Stomach smooth muscle (tissue), 2 donors: ENCODE measurements around the gene ERLIN1.

Experiments
- H3K27ac ChIP-seq: one replicate; pipeline ENCODE4 v1.7.0; 2013; ENCODE audit warnings: mild to moderate bottlenecking, low read length, inconsistent platforms
- H3K27me3 ChIP-seq, 2 donors: one replicate each; pipeline ENCODE4 v1.7.0; 2013; ENCODE audit warnings: low read length in 2 of 2; ENCODE audit not compliant: insufficient read depth in 2 of 2, control insufficient read depth in 1 of 2
- H3K36me3 ChIP-seq, 2 donors: one replicate each; pipeline ENCODE4 v1.7.0; 2013; ENCODE audit warnings: low read length in 2 of 2; ENCODE audit not compliant: control insufficient read depth in 2 of 2, insufficient read depth in 2 of 2
- H3K4me1 ChIP-seq: one replicate; pipeline ENCODE4 v1.7.0; 2013; ENCODE audit warnings: low read length; ENCODE audit not compliant: control insufficient read depth, insufficient read depth
- H3K4me3 ChIP-seq, 2 donors: one replicate each; pipeline ENCODE4 v1.7.0; 2013; ENCODE audit warnings: low read length in 2 of 2
- H3K9ac ChIP-seq, 2 donors: one replicate each; pipeline ENCODE4 v1.7.0; 2013; ENCODE audit warnings: low read length in 2 of 2, mild to moderate bottlenecking in 1 of 2
- H3K9me3 ChIP-seq, 2 donors: one replicate each; pipeline ENCODE4 v1.7.0; 2013; ENCODE audit warnings: low read length in 2 of 2; ENCODE audit not compliant: control insufficient read depth in 2 of 2
- donor health status: healthy.
- donor health status: Pancreatic carcinoma.

Gene ERLIN1

DNA sequence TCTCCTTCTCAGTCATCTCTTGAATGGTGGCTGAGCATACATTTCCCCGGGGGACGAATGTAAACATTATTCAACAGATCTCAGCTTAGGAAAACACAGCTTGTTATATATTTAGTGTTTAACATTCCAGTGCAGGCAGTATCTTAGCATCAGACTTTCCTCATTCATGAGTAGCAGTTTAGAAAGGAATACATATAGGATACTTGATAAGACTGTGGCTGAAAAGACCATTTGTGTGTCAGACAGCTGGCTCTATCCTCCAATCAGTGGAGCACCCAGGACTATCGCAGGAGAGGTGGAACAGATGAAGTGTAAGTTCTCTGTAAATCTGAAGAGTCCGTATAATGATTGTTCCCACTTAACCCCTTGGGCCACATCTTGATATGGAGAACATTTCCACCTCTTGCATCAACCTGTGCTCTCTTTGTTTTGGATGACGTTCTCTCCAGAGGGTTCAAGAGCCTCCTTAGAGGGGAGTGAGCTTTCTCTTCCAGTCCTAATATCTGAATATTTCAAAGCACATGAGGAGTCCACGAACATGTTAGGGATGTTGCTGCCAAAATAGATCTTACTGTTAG lies 34.0 kb downstream of the ERLIN1 start:
- no peak overlapping the region for H3K9ac ChIP-seq
- peaks cover 40 to 44% of the 10 kb centered on the region in 2 donors for H3K36me3 ChIP-seq
- no peaks in the 10 kb centered on the region for H3K27me3 ChIP-seq
- H3K4me1 ChIP-seq: no peaks in the 10 kb centered on the region
- H3K27ac ChIP-seq: no peak overlapping the region
- no peaks in the 10 kb centered on the region for H3K9me3 ChIP-seq
- H3K4me3 ChIP-seq: no peak overlapping the region

DNA sequence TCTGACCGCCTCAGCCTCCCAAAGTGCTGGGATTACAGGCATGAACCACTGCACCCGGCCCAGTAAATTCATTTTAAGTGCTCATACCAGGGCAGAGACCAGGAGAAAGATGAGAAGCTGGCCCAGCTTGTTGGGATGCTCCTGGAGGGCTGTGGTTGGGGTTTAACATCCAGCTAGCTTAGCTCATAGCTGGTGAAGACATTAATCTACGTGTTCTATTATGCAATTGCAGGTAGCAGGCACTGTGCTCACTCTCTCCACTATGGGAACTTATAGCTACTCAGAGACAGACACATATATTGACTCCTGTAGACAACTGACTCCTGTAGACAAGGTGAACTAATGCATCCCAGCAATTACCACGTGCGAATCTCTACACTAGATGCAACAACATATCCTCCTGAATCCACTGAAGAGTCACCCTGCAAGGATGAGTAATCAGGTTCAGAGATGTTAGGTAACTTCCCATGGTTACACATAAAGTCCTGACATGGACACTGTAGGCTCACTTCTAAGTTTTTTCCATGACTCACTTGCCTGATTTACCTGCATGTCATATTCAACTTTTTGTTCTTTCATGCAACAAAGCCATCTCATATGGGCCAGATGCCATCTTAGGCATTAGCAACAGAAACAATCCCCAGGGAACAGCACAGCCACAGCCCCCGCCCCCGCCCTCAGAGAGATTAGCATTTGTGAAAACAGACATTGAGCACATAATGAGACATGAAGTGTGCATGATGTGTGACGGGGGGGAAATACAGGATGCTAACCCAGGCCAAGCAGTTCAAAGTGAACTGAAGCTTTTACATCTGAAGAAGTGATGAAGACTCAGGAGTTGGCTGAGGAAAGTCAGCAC lies 37.2 kb downstream of the ERLIN1 start:
- no peak overlapping the region for H3K9ac ChIP-seq

DNA sequence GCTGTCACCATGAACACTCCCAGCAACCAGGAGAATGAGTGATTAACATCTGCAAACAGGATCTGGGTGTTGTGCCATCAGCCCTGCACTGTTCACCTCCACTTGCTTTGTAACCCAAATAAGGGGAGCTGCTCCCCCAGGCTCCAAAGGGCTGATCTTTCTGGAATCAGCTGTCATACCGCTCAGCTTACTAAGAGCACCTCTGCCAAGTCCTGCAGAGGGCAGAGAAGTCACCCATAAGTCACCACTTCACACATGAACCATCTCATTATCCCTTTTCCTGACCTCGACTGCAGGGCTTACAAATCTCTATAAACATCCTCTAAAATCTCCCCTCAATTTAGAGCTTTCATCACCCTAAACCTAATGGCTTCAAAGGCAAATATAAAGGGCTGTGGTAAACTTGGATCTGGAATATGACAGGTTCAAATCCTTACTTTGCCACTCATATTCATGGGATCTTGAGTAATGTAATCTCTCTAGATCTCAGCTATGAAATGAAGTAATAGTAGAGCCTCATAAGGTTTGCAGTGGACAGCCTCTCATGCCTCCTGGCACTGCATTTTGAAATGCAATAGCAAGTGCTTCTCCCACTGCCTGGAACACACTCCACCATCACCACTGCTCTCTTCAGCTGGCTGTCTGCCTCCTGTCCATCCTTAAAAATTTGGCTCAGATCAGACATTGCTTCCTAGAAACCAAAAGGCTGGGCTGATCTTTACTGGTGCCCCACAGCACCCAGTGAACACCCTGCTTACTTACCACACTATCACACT lies 38.8 kb downstream of the ERLIN1 start:
- no peak overlapping the region for H3K9ac ChIP-seq

More for the DNA sequence above, 37.2 kb downstream of the ERLIN1 start:
- Histone ChIP-seq H3K4me1 (no peaks in the 10 kb centered on the region), H3K27ac (no peak overlapping the region), H3K9me3 (no peaks in the 10 kb centered on the region), H3K27me3 (no peaks in the 10 kb centered on the region), H3K4me3 (no peak overlapping the region), H3K36me3 (peaks cover 27 to 33% of the 10 kb centered on the region in 2 donors)

DNA sequence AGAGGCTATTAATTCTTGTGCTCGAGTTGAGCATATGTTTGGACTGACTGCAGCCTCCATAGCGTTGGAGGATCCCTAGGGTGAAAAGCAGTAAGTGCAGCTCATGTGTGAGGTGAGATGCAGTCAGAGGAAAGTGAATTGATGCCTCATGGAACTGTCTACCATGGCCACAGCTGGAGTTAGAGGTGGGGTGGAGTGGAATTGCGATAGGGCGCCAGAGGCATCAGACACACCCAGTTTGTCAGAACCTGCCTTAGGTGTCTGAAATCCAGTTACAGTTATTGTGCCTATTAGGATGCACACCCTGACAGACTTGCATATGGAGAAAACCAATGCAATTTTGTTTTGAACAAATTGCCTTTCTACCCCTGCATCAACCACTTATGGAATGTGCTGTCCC lies 39.4 kb downstream of the ERLIN1 start:
- no peak overlapping the region for H3K4me3 ChIP-seq
- no peak overlapping the region for H3K27ac ChIP-seq
- H3K9me3 ChIP-seq: no peaks in the 10 kb centered on the region
- H3K27me3 ChIP-seq: no peaks in the 10 kb centered on the region
- peaks cover 7 to 13% of the 10 kb centered on the region in 2 donors for H3K36me3 ChIP-seq
- H3K4me1 ChIP-seq: no peaks in the 10 kb centered on the region
- no peak overlapping the region for H3K9ac ChIP-seq

More for the DNA sequence above, 38.8 kb downstream of the ERLIN1 start:
- no peaks in the 10 kb centered on the region for H3K9me3 ChIP-seq
- H3K27ac ChIP-seq: no peak overlapping the region
- no peaks in the 10 kb centered on the region for H3K4me1 ChIP-seq
- no peak overlapping the region for H3K4me3 ChIP-seq
- H3K27me3 ChIP-seq: no peaks in the 10 kb centered on the region
- peaks cover 13 to 19% of the 10 kb centered on the region in 2 donors for H3K36me3 ChIP-seq

DNA sequence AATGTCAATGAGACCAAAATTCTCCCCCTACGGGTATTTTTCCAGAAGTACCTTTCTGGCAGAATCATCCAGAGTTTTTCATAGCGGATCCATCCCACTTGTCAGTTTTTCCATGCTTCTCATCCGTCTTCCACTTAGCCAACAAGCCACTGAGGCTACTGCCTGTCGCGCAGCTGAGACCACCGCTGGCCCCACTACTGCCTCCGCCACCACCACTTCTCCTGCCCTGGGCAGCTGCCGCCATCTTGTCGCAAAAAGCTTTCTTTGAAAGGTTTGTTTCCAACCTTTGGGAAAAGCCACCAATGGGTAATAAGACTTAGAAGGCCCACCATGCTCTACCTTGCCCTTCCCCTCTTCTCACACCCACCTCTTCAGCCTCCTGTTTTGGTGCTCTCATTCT lies 42.1 kb downstream of the ERLIN1 start:
- Histone ChIP-seq H3K9me3 (no peaks in the 10 kb centered on the region), H3K4me1 (no peaks in the 10 kb centered on the region), H3K36me3 (no peaks in the 10 kb centered on the region), H3K27me3 (no peaks in the 10 kb centered on the region), H3K4me3 (no peak overlapping the region), H3K27ac (no peak overlapping the region), H3K9ac (no peak overlapping the region)

DNA sequence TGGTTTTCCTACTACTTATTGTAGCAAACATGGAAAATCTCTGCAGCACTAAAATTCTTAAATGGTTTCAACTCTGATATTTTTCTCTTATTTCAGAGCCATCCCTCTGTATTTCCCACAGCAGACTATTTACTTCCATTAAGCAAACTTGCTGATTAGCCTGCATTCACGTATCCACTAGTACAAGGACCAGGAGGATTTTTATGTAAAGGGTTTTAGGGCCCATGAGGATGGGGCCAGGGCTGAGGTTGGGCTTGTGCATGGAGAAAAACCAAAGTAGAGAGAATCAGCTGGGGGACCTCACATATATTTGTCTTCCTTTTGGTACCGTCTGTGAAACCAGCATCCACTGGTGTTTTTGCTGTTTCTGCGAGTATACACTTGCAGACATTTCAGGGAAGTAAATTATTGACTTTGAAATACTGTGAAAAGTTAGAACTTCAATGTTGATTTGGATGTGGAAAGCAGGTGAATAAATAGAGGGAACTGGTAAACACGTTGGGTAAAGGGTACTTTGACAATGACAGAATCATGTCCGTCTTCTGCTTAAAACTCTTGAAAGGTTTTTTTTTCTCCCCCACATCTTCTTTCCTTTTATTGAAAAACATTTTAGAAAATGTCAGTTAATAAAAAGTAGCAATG lies 44.3 kb downstream of the ERLIN1 start:
- H3K9ac ChIP-seq: no peak overlapping the region

DNA sequence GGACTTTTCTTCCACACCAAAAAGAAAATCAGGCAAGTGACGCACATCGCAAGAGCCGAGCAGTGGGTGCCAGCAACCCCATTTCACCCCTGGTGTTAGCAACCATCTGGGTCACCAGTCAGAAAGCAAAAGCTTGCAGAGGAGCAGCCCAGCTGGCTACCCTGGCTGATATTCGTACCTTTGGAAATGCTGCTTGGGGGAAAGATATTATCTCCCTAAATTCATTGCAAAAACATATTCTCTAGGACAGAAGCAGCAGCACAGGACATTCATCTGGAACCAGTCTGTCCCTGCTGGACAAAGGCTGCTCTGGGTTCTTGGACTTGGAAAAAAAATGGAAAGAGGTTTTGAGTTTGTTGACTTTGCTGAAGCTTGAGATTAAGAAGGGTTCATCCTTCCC lies 45.8 kb downstream of the ERLIN1 start:
- Histone ChIP-seq H3K27ac (no peak overlapping the region), H3K4me3 (no peak overlapping the region), H3K36me3 (no peaks in the 10 kb centered on the region), H3K4me1 (no peaks in the 10 kb centered on the region), H3K9me3 (peaks cover 0 to 1% of the 10 kb centered on the region in 2 donors), H3K9ac (no peak overlapping the region), H3K27me3 (no peaks in the 10 kb centered on the region)

More for the DNA sequence above, 44.3 kb downstream of the ERLIN1 start:
- H3K36me3 ChIP-seq: no peaks in the 10 kb centered on the region
- no peak overlapping the region for H3K27ac ChIP-seq
- no peaks in the 10 kb centered on the region for H3K9me3 ChIP-seq
- H3K4me3 ChIP-seq: no peak overlapping the region
- no peaks in the 10 kb centered on the region for H3K4me1 ChIP-seq
- H3K27me3 ChIP-seq: no peaks in the 10 kb centered on the region

DNA sequence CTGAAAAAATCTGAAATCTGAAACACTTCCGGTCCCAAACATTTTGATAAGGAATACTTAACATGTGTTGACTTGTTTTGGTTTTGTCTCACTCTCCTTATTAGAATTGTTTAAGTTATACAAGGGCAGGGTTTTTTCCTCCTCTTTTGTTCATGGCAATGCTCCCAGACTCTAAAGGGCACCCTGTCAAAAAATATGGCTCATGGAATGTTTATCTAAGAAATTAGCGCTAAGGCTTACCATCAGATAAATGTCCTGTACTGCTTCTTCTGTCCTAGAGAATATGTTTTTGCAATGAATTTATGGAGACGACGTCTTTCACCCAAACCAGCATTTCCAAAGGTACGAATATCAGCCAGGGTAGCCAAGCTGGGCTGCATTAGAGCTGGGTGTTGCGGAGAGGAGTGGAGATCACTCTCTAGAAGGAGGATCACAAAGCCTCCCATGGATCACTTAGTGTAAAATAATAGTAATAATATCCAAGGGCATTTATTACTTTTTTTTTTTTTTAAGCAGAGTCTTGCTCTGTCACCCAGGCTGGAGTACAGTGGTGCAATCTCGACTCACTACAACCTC lies 46.8 kb downstream of the ERLIN1 start:
- H3K4me1 ChIP-seq: no peaks in the 10 kb centered on the region
- no peaks in the 10 kb centered on the region for H3K27me3 ChIP-seq
- H3K9me3 ChIP-seq: peaks cover 3 to 7% of the 10 kb centered on the region in 2 donors
- H3K9ac ChIP-seq: no peak overlapping the region
- H3K36me3 ChIP-seq: no peaks in the 10 kb centered on the region
- no peak overlapping the region for H3K4me3 ChIP-seq
- no peak overlapping the region for H3K27ac ChIP-seq

DNA sequence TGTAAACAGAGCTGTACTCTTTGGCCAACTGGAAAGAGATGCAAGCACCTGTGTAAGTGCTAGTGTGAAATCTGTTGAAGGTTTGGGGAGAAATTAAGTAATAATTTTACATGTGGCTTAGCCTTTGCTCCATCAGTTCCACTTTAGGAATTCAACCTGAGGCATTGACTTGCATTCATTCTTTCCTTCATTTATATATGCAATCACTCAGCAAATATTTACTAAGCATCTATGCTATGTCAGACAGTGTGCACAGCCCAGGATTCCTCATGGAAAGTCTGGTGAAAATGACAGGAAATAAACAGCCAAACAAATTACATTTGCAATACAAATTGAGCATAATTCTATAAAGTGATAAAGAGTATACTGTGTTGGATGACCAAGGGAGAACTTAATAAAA lies 50.3 kb downstream of the ERLIN1 start:
- Histone ChIP-seq H3K36me3 (no peaks in the 10 kb centered on the region), H3K9ac (no peak overlapping the region), H3K27me3 (peaks cover 0 to under 1% of the 10 kb centered on the region in 2 donors), H3K9me3 (peaks cover 3 to 7% of the 10 kb centered on the region in 2 donors), H3K4me3 (no peak overlapping the region), H3K27ac (no peak overlapping the region), H3K4me1 (no peaks in the 10 kb centered on the region)

DNA sequence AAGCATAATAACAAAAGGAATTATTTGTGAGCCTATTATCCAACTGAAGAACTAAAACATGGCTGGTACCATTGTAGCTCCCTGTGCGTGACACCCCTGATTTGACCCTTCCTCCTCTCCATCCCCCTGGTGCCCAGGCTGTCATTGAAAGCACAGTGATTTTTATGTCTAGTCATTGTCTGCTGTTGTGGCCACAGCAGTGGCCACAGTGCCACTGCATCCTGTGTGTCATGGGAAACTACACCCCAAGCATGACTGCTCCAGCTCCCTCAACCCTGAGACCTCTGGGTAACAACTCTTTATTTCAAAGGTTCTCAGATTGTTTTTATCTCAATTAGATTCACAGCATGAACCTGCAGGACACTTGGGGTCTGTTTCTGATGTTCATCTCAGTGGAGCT lies 52.0 kb downstream of the ERLIN1 start:
- Histone ChIP-seq H3K36me3 (no peaks in the 10 kb centered on the region), H3K27ac (no peak overlapping the region), H3K27me3 (peaks cover 0 to 3% of the 10 kb centered on the region in 2 donors), H3K4me3 (no peak overlapping the region), H3K9me3 (peaks cover 3 to 7% of the 10 kb centered on the region in 2 donors), H3K9ac (no peak overlapping the region), H3K4me1 (no peaks in the 10 kb centered on the region)
